OCI-LY1 (cell line): ENCODE measurements around the gene UTS2R.

ENCODE experiments used
- H2AFZ ChIP-seq: fragments of 200-600 bp; sonication (generic), shearing (Covaris generic); 2 replicates; pipeline ENCODE4 v1.6.0; 2014; ENCODE audit warnings: antibody characterized with exemption, mild to moderate bottlenecking, low read length
- H3F3A ChIP-seq: fragments of 200-600 bp; sonication (generic), shearing (Covaris generic); 2 replicates; pipeline ENCODE4 v1.6.0; 2014; ENCODE audit warnings: mild to moderate bottlenecking, antibody characterized with exemption, low read length, moderate library complexity; ENCODE audit not compliant: insufficient read depth
- H3K27ac ChIP-seq: fragments of 200-600 bp; sonication (generic); 2 replicates; pipeline ENCODE4 v1.5.1; 2014; ENCODE audit warnings: low read length, mixed run types, mild to moderate bottlenecking, low read depth; ENCODE audit not compliant: poor library complexity, severe bottlenecking
- H3K27me3 ChIP-seq: fragments of 200-600 bp; sonication (generic); 2 replicates; pipeline ENCODE4 v1.6.0; 2014; ENCODE audit warnings: antibody characterized with exemption, mild to moderate bottlenecking, low read length, moderate library complexity; ENCODE audit not compliant: insufficient read depth
- H3K36me3 ChIP-seq: fragments of 200-600 bp; sonication (generic); 2 replicates; pipeline ENCODE4 v1.6.1; 2014; ENCODE audit warnings: mild to moderate bottlenecking, antibody characterized with exemption, low read length, moderate library complexity, mixed read lengths; ENCODE audit not compliant: insufficient read depth
- H3K4me1 ChIP-seq: fragments of 200-600 bp; sonication (generic); 2 replicates; pipeline ENCODE4 v1.5.1; 2014; ENCODE audit warnings: mild to moderate bottlenecking, low read length, moderate library complexity; ENCODE audit not compliant: insufficient read depth, severe bottlenecking
- H3K4me2 ChIP-seq: fragments of 200-600 bp; sonication (generic), shearing (Covaris generic); 2 replicates; pipeline ENCODE4 v1.6.1; 2014; ENCODE audit warnings: low read length
- H3K4me3 ChIP-seq: fragments of 200-600 bp; sonication (generic); 2 replicates; pipeline ENCODE4 v1.5.1; 2014; ENCODE audit warnings: low read length, low read depth, mild to moderate bottlenecking, mixed read lengths; ENCODE audit not compliant: poor library complexity, severe bottlenecking
- H3K79me2 ChIP-seq: fragments of 200-600 bp; shearing (Covaris generic); 2 replicates; pipeline ENCODE4 v1.6.1; 2016; ENCODE audit warnings: mixed run types, low read length, mixed read lengths; ENCODE audit not compliant: insufficient read depth
- H3K9ac ChIP-seq: fragments of 200-600 bp; sonication (generic), shearing (Covaris generic); 2 replicates; pipeline ENCODE4 v1.6.1; 2014; ENCODE audit warnings: mild to moderate bottlenecking, low read length, mixed read lengths
- H3K9me2 ChIP-seq: fragments of 200-600 bp; sonication (generic), shearing (Covaris generic); 2 replicates; pipeline ENCODE4 v1.6.1; 2014; ENCODE audit warnings: low read depth, mild to moderate bottlenecking, low read length, mixed read lengths
- H3K9me3 ChIP-seq: fragments of 200-600 bp; shearing (Covaris generic); 2 replicates; pipeline ENCODE4 v1.6.1; 2014; ENCODE audit warnings: low read length, mixed read lengths
- H4K20me1 ChIP-seq: fragments of 200-600 bp; sonication (generic), shearing (Covaris generic); 2 replicates; pipeline ENCODE4 v1.6.0; 2016; ENCODE audit warnings: mild to moderate bottlenecking, low read length; ENCODE audit not compliant: insufficient read depth
- EZH2 ChIP-seq: fragments of 200-600 bp; sonication (generic), shearing (Covaris generic); IDR thresholded peaks from 2 replicates; pipeline ENCODE4 v1.8.0; 2017; ENCODE audit warnings: borderline replicate concordance, mixed run types, mild to moderate bottlenecking, antibody characterized with exemption, low read length, moderate library complexity, mixed read lengths
- TF ChIP-seq, protein P1 (sequence below): fragments of 200-600 bp; sonication (generic), shearing (Covaris generic); IDR thresholded peaks from 2 replicates; pipeline ENCODE4 v1.5.1; 2017; ENCODE audit warnings: mild to moderate bottlenecking, antibody characterized with exemption, low read length, moderate library complexity, mixed read lengths

The UTS2R gene

DNA sequence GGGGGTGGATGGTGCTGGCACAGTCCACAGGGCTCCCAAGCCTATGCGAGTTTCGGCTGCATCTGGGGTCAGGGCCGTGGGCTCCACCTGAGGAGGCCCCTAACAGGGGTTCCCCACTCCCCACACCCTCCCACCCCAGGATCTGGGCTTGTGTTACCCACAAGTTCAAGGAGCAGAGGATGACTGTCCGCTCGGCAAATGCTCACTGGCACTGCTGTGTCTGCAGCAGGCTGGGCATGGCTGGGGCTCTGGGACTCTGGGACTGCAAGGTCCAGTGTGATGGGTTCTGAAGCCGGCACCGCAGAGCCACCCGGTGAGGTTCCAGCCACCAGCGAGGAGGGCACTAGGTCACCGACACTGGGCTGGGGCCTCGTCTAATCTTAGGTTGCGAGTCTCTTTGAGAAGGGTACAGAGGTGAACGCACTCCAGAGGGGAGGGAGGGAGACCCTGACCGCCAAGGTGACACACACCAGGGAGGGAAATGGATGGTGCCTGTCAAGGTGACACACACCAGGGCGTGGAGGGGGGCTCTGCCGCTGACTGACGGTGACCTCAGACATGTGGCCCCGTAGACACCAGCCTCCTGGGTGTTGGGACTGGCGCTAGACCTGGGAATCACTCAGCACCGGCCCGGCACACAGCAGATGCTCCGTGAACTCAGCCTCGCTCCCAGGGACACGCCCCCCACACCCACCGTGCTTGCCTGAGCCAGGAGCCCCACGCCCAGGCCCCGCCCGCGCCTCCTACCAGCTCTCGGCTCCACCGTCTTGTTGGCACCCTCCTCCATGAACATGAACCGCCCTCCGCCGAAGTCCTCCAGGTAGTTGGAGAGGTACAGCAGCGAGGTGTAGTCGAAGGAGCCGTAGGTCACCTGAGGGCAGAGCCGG lies 26.1 kb downstream of the UTS2R start:
- Histone ChIP-seq H3K9me2 (no peaks in the 10 kb centered on the region), H3K4me3 (no peak overlapping the region), H3K4me2 (no peak overlapping the region), H3K4me1 (peaks cover 9% of the 10 kb centered on the region), H3K9ac (no peak overlapping the region), H3K27me3 (no peaks in the 10 kb centered on the region), H3K36me3 (peaks cover 10% of the 10 kb centered on the region; the same call in 1 of the 2 replicates), H3K79me2 (no peaks in the 10 kb centered on the region), H2AFZ (no peak overlapping the region), H4K20me1 (no peaks in the 10 kb centered on the region), H3K9me3 (no peaks in the 10 kb centered on the region), H3K27ac (no peak overlapping the region), H3F3A (no peaks in the 10 kb centered on the region)
- TF ChIP-seq, protein P1, sequence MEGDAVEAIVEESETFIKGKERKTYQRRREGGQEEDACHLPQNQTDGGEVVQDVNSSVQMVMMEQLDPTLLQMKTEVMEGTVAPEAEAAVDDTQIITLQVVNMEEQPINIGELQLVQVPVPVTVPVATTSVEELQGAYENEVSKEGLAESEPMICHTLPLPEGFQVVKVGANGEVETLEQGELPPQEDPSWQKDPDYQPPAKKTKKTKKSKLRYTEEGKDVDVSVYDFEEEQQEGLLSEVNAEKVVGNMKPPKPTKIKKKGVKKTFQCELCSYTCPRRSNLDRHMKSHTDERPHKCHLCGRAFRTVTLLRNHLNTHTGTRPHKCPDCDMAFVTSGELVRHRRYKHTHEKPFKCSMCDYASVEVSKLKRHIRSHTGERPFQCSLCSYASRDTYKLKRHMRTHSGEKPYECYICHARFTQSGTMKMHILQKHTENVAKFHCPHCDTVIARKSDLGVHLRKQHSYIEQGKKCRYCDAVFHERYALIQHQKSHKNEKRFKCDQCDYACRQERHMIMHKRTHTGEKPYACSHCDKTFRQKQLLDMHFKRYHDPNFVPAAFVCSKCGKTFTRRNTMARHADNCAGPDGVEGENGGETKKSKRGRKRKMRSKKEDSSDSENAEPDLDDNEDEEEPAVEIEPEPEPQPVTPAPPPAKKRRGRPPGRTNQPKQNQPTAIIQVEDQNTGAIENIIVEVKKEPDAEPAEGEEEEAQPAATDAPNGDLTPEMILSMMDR, result no peak
- TF ChIP-seq EZH2, result no peak

DNA sequence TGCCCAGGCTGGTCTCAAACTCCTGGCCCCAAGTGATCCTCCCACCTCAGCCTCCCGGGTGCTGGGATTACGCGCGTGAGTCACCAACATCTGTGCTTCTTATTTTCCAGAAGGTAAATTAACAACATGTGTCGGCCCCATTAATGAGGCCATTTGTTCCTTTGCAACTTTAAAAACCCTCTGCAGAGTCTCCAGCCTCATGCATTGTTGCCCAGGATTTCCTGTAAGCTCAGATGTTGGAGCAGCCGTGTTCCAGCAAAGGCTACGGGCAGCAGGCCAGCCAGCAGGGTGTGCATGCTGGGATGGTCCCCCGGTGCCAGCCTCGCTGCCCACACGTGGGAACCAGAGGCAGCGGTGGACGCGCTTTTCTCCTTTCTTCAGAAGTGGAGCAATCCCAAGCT lies 27.5 kb downstream of the UTS2R start:
- H3F3A ChIP-seq, result no peaks in the 10 kb centered on the region
- peaks cover 9% of the 10 kb centered on the region for H3K4me1 ChIP-seq
- H3K9me2 ChIP-seq, result no peaks in the 10 kb centered on the region
- H3K9ac ChIP-seq, result no peak overlapping the region
- no peaks in the 10 kb centered on the region for H3K9me3 ChIP-seq
- no peak overlapping the region for H3K27ac ChIP-seq
- H3K36me3 ChIP-seq, result peaks cover 13% of the 10 kb centered on the region
- H2AFZ ChIP-seq, result no peak overlapping the region
- no peaks in the 10 kb centered on the region for H3K79me2 ChIP-seq
- no peak overlapping the region for H3K4me3 ChIP-seq
- H3K27me3 ChIP-seq, result no peaks in the 10 kb centered on the region
- TF ChIP-seq, protein P1, result no peak
- no peak for TF ChIP-seq EZH2
- no peak overlapping the region for H3K4me2 ChIP-seq
- H4K20me1 ChIP-seq, result no peaks in the 10 kb centered on the region

DNA sequence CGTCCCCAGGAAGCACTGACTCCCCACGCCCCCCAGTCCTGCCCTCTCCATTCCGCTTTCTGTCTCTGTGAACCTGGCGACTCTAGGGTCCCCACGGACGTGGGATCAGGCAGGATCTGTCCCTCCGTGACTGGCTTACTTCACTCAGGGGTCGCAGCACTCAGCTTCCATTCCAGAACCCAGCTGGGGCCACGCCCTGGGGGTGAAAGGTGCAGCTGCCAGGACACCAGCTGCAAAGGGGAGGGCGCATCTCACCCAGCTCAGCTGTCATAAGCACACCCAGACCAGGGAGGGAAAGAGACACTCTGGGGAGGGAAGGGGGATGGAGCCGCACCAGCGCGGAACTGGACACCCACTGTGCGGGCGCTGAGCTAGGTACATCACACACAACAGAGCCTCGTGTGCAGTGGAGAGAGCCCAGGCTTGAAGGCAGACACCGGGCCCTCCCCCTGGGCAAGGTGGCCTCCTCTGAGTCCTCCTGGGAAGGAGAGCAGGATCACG lies 28.1 kb downstream of the UTS2R start:
- H3K79me2 ChIP-seq, result no peaks in the 10 kb centered on the region
- no peaks in the 10 kb centered on the region for H4K20me1 ChIP-seq
- no peaks in the 10 kb centered on the region for H3K9me2 ChIP-seq
- no peak for TF ChIP-seq EZH2
- TF ChIP-seq, protein P1, result no peak
- H3K27me3 ChIP-seq, result no peaks in the 10 kb centered on the region
- no peak overlapping the region for H3K4me2 ChIP-seq
- H3F3A ChIP-seq, result no peaks in the 10 kb centered on the region
- no peak overlapping the region for H2AFZ ChIP-seq
- H3K4me1 ChIP-seq, result peaks cover 9% of the 10 kb centered on the region
- H3K27ac ChIP-seq, result no peak overlapping the region
- no peaks in the 10 kb centered on the region for H3K9me3 ChIP-seq
- no peak overlapping the region for H3K4me3 ChIP-seq
- peaks cover 13% of the 10 kb centered on the region for H3K36me3 ChIP-seq
- H3K9ac ChIP-seq, result no peak overlapping the region
